ENCODE data around the gene SLC29A3.

GRCh38 chr10:71374481-71375233 is 55.6 kb downstream of the SLC29A3 start:
- no peak for TF ChIP-seq ZNF274 (IDR thresholded peaks at IDR 0.05; ENCODE audit: low read depth, low read length)
- TF ChIP-seq YY1 (IDR thresholded peaks at IDR 0.05; ENCODE audit: insufficient read depth, insufficient read length) = no peak
